Raji (cell line): ENCODE data around the gene HSD11B1L.

Experiments
- POLR2A ChIP-seq: IDR thresholded peaks from 2 replicates; pipeline ENCODE4 v1.6.1; 2011; ENCODE audit warnings: low read depth, low read length, control low read depth; ENCODE audit not compliant: insufficient read depth

Gene HSD11B1L

GRCh38 chr19:5703819-5704818 is 23.3 kb downstream of the HSD11B1L start:
- no peak for TF ChIP-seq POLR2A

- TF ChIP-seq POLR2A: no peak
These were observed 24.7 kb downstream of the HSD11B1L start for GRCh38 chr19:5705552-5705951.

GRCh38 chr19:5706876-5707573 is 26.2 kb downstream of the HSD11B1L start:
- TF ChIP-seq POLR2A: no peak

DNA sequence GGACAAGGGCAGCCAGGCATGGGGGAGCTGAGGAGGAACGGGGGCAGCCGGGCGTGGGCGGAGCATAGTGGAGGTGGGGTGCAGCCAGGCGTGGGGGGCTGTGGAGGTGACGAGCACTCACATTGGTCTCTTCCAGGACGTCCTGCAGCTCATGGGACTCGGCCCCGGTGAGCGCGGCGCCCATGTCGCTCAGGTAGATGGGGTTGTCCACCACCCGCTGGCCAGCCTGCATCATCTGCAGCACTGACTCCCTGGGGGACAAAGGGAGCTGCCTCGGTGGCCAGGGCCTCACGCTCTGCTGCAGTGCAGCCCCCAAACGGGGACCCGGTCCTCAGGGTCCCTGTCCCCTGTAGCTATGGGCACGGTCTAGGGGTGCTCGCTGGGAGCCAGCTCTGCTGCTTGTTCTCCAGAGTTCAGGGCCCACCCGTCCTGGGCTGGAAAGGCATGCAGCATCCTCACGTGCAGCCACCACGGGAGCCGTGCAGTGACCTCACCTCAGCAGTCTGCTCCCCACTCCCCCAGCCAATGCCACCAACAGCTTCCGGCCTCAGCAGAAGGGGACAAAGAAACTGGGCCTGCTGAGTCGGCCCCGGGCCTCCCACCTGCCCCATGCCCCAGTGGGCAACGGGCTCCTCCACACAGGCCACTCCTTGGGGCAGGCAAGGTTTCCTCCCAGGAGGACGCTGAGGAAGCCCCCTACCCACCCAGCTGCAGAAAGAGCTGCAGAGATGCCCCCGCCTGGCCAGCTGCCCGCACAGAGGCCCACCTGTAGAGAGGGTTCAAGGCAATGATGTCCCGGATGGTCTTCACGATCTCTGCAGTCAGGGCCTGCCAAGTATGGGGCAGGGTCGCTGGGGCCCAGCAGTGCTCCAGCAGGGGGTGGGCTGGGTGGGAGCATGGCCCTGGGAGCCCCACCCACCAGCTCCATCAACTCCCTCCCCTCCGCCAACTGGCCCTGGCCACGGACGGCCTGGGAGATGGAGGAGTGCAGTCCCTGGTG is 27.0 kb downstream of the HSD11B1L start:
- no peak for TF ChIP-seq POLR2A

DNA sequence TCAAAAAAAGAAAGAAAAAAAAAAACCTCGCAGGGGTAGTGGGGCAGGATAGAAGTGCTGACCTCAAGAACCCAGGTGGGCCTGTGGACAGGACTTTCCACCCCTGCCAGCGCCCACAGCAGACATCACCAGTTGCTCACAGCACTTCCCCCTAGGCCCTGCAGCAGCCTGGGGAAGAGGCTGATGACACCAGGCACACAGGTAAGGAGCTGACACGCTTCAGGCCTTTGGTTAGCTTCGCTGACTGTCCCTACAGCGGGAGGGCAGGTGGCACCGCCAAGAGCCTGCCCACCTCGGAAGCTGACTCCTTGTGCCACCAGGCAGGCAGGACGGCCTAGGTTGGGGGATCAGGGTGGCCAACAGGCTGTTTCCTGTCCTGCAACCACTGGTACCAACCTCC is 30.2 kb downstream of the HSD11B1L start:
- no peak for TF ChIP-seq POLR2A

DNA sequence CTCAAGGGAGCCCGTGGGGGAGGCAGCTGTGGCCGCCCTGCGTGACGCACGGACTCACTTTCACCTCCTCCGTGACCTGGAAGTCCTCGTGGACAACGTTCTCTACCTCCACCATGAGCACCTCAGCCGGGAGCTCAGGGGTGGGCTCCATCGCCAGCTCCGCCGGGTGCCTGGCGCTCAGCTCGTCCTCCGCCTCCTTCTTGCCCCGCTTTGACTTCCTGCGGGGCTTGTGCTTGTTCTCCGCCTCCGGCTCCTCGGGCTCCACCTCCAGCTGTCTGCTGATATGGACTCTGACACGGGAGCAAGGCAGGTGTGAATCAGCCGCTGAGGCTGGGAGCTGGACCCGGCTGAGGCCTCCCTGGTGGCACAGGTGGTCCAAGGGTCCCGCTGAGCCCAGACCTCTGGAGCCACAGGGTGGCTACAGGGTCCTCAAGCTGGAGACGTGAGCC is 30.9 kb downstream of the HSD11B1L start:
- TF ChIP-seq POLR2A: no peak

GRCh38 chr19:5713228-5713627 is 32.4 kb downstream of the HSD11B1L start:
- TF ChIP-seq POLR2A: no peak

DNA sequence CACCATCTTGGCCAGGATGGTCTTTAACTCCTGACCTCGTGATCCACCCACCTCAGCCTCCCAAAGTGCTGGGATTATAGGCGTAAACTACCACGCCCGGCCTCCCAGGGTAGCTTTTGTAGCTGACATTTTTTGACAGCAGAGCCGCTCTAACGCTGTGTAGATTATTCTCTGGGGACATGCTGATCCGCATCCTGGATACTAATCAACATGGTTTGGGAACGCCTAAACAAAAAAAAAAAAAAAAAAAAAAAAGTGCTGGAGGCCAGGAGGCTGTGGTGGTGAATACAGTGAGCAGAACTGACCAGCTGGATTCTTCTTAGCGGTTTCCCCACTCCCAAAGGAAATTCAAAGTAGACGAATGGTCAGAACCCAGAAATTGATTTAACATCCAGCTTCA is 34.0 kb downstream of the HSD11B1L start:
- TF ChIP-seq POLR2A: no peak

- TF ChIP-seq POLR2A: no peak
These were observed 36.5 kb downstream of the HSD11B1L start for GRCh38 chr19:5717215-5717935.

GRCh38 chr19:5718037-5718578 is 37.3 kb downstream of the HSD11B1L start:
- no peak for TF ChIP-seq POLR2A

DNA sequence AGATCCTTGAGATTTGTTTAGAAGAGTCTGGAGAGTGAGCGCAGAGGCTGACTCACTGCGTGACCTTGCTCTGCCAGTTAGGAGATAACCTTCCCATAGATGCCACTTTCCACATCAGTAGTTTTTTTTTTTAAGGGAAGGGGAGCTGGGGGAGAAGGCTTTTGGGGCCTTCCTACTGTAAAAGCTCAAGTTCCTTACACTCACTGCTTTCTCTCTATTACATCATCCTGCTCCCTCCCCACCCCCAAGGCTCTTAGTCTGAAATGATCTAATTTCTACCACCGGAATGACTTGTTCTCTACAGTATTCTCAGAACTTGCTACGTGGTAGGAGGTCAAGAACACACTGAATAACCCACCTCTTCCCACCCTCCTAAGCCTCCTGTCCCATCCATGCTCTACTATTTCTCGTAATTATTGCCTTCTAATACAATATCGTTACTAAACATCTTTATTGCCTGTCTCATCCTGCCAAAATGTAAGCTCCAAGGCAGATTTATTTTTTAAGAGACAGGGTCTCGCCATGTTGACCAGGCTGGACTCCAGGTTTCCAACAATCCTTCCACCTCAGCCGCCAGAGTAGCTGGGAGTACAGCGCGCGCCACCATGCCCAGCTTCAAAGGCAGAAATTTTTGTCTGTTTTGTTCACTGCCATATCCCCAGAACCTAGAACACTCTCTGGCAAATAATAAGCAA is 37.9 kb downstream of the HSD11B1L start:
- TF ChIP-seq POLR2A: peak; percentile 46; the same call in 1 of the 2 replicates

GRCh38 chr19:5719274-5719960 is 38.6 kb downstream of the HSD11B1L start:
- TF ChIP-seq POLR2A: no peak

GRCh38 chr19:5719961-5720790 is 39.3 kb downstream of the HSD11B1L start, which contains the start of the genes CATSPERD and LONP1:
Gene CATSPERD (plus strand): TSS chr19:5720637. CDS start chr19:5720738, 101 bp downstream.
Gene LONP1 (minus strand): TSS chr19:5720146. CDS start chr19:5720132, 14 bp downstream.
- TF ChIP-seq POLR2A: peak; percentile 95
